HG03095 (cell line): ENCODE results near the gene FAM171A2.
"Not testable (repeated sequence)": the region's sequence is repeated elsewhere in the genome, so short reads cannot be mapped to it uniquely, and the experiment has no call there.

Experiments used
- ATAC-seq: cut with Tn5 transposase; IDR thresholded peaks from one replicate; pipeline ENCODE4 v1.9.1; 2021; ENCODE audit warnings: moderate library complexity; ENCODE audit not compliant: unreplicated experiment

FAM171A2 gene

DNA sequence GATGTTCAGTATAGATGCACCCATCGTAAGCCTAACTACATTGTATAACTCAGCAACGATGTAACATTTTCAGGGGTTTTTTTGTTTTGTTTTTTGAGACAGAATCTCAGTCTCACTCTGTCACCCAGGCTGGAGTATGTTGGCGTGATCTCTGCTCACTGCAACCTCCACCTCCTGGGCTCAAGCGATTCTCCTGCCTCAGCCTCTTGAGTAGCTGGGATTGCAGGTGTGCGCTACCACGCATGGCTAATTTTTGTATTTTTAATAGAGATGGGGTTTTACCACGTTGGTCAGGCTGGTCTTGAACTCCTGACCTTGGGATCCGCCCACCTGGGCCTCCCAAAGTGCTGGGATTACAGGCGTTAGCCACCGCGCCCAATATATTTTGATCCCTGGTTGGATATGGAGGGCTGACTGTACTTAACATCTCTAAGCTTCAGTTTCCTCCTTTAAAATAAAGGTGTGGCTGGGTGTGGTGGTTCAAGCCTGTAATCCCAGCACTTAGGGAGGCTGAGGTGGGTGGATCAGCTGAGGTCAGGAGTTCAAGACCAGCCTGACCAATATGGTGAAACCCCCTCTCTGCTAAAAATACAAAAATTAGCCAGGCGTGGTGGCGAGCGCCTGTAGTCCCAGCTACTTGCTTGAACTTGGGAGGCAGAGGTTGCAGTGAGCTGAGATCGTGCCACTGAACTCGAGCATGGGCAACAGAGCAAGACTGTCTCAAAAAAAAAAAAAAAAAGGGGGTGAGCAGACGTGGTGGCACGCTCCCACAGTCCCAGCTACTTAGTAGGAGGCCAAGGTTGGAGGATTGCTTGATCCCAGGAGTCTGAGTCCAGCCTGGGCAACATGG lies 16.2 kb downstream of the FAM171A2 start:
- not testable (repeated sequence) for ATAC-seq

DNA sequence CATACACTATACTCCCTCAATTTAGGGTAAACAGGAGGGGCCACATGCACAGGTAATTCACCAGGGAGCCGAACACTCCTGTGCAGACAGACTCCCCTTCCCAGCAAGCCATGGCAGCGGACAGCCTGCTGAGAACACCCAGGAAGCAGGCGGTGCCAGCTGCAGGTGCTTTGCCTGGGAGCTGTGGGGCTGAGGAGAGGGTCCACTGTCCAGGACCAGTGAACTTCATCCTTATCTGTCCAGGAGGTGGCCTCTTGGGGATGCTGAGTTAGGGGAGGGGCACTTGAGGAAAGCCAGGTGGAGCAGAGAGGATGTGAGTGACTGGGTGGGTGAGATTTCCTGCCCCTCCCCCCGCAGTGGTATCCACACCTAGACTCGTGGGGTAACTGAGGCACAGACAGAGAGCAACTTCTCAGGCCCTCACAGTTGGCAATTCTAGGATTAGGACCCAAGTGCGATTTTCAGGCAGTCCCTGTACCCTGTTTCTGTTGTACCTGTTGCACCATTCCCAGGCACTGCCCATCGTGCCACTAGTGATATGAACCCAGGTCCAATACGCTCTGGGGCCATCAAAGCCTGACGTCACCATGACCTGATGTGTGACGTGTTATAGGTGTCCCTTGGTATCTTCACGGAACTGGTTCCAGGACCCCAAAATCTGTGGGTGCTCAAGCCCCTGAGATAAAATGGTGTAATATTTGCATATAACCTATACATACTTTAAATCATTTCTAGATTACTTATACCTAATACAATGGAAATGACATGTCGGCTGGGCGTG lies 17.4 kb downstream of the FAM171A2 start:
- ATAC-seq, result no peak

DNA sequence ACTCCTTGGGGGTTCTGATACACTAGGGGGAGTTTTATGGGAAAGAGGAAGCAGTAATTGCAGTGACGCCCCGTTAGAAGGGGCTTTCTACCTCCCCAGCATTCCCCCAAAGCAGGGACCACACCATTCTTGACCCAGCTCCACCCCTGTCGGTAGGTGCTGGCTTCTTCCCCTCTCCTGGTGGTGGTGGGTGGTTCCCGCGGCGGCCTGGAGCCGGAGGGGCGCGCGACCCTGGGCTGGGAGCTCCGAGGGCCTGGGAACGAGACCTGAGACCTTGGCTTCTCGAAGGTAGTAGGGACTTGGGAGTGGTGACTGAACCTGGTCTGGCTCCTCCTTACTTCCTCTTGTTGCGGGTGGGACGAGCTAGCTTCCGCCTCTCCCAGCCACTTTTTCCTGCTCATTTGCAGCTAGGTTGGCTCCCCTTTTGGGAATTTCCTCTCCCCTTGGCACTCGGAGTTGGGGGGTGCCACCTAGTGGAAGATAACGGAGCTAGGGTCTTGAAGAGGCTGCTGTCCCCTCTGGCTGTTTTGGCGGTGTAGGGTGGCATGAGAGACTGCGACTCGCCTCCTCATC lies 18.1 kb downstream of the FAM171A2 start:
- peak; percentile 1 for ATAC-seq

DNA sequence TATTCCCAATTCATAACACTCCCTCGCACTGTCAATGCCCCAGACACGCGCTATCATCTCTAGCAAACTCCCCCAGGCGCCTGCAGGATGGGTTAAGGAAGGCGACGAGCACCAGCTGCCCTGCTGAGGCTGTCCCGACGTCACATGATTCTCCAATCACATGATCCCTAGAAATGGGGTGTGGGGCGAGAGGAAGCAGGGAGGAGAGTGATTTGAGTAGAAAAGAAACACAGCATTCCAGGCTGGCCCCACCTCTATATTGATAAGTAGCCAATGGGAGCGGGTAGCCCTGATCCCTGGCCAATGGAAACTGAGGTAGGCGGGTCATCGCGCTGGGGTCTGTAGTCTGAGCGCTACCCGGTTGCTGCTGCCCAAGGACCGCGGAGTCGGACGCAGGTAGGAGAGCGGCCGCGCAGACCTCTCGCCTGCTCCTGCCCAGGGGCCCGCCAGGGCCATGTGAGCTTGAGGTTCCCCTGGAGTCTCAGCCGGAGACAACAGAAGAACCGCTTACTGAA lies 18.7 kb downstream of the FAM171A2 start, which contains the start of gene GRN:
Gene GRN, plus strand, starts transcription at position 364 of the 515 bp plus-strand sequence. CDS start 3,863 bp downstream, outside the sequence.
- ATAC-seq, result peak; percentile 44

DNA sequence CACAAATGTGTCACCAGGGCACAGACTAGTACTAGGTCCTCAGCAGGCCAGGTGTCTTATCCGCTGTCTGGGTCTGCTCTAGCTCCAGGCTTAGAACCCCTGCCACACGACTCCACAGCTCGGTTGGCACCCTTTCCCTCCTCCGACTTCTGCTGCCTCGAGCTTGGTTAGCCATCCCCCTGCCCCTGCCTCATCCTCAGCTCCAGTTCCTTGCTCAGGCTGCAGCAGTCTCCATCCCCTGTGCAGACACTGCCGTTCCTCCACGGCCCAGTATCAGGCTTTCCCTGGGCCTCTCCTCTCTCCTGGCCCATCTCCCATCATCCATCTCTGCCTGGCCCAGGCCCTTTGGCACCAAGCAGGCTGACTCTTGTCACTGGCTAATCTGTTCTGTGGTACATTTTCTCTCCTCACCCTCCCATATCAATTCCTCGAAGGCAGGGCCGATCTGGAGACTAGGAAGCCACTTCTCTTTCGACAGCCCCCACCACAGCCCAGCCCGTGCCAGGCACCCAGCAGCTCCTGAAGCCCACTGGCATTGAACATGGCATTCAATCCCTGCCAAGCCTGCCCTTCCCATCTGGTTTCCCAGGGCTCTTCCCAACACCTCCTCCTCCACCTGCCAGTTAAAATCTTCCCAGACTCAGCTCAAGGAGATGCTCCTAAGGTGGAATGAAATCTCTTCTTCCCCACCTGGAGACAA lies 20.0 kb downstream of the FAM171A2 start:
- ATAC-seq, result no peak

DNA sequence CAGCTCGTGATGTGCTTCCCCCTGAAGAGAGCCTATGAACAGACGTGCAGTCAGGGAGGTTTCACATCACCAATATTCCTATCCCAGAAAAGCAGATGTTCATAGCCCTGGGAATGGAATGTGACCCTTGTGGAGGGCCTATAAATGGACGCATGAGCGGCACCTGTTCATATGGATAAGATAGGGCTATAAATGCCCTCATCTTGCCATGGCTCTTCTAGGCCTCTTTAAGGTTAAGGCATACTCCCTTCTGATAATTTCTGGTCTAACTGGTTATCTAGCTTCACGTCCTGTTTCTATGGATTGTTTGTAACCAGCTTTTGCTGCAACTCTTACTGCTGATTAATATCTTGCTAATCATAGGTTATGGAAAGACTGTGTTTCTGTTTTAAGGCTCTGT lies 23.1 kb downstream of the FAM171A2 start:
- ATAC-seq, result not testable (repeated sequence)

DNA sequence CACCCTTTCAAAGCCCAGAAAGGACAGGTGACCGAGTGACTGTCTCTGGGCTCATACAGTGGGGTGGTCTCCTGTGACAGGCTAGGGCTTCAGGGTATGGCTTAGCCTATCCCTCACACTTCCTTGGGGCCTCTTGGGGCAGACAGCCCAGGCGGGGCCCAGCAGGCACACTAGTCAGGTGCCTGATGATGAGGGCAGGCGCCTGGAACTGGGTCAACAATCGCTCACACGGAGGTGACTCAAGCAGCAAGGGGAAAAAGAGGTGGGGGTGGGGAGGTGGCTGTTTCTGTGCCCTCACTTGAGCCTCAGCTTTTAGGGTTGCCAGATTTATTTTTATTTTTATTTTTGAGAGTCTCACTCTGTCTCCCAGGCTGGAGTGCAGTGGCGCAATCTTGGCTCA lies 25.0 kb downstream of the FAM171A2 start:
- ATAC-seq, result no peak

DNA sequence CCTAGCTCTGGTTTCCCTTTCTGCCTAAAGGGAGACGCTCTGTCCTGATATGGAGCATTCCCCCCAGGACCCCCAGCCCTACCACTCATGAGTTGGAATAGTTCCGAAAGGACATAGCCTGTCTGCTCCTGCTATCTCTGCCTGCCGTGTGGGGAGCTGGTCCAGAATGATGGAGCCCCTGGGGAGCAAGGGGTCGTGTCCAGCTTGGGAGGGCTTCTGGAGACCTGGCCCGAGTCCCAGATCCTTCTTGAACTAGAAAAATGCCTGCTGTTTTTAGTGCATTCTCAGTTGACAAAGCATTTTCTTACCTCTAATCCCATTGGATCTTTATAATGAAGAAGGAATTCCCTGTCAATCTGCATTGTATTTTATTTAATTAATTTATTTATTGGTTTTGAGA lies 27.7 kb downstream of the FAM171A2 start:
- no peak for ATAC-seq

DNA sequence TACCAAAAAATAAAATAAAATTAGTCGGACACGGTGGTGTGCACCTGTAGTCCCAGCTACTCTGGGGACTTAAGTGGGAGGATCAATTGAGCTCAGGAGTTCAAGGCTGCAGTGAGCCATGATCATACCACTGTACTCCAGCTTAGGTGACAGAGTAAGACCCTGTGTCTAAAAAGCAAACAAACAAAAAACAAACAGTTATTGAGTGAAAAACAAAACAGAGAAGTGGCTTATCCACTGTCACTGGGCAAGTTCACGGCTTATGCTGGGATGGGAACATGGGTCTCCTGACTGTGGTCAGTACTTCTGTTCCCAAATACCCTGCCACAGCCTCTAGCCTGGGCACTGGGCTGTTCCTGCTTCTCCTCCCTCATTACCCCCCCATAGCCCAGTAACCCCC lies 28.1 kb downstream of the FAM171A2 start:
- ATAC-seq, result no peak

DNA sequence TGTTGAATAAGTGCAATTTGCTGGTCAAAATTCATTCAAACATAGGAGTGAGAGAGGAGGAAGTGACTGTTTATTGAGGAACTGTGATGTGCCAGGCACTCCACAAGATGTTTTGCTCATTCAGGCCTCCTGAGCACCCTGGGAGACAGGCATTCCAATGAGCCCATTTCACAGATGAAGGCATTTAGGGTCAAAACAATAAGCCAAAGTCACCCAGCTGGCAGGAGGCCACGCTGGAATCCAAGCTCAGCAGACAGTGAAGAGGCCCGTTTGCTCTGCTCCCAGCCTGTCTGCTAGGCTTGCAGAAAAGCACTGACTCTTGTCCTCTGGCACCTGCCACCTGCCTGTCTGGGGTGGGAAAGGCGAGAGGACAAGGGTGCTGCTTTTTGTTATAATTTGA lies 28.9 kb downstream of the FAM171A2 start:
- no peak for ATAC-seq

DNA sequence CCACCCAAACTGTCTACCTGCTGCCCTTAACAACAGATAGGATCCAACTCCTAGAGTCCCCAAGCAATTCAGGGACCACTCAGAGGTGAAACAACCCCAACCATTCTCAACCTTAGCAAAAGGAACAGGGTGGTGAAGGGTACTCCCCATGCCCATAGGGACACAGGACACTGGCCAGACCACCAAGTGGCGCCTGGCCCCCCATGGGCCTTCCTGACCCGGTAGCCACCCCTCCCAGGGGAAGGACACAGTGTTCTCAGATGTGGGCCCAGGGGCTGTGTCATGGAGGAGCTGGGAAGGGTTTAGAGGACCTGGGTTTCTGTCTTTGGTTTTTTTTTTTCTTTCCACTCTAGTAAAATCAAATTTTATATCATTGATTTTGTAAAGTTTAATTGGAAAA lies 29.3 kb downstream of the FAM171A2 start:
- no peak for ATAC-seq

DNA sequence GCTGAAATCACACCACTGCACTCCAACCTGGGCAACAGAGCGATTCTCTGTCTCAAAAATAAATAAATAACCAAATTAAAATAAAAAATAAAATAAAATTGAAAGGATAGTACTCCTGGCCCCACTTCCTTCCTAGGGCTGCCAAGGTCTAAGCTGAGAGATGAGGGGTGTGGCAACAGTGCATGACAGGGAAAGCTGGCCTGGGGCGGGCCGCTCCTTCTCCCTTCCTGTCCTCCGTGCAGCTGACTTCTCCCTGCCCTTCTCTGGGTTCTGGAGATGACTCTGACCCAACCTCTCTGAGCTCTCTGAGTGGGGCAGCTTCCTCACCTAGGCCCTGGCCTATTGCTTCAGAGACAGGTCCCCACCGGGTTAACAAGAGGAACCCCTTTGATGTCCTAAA lies 30.3 kb downstream of the FAM171A2 start:
- ATAC-seq, result no peak

DNA sequence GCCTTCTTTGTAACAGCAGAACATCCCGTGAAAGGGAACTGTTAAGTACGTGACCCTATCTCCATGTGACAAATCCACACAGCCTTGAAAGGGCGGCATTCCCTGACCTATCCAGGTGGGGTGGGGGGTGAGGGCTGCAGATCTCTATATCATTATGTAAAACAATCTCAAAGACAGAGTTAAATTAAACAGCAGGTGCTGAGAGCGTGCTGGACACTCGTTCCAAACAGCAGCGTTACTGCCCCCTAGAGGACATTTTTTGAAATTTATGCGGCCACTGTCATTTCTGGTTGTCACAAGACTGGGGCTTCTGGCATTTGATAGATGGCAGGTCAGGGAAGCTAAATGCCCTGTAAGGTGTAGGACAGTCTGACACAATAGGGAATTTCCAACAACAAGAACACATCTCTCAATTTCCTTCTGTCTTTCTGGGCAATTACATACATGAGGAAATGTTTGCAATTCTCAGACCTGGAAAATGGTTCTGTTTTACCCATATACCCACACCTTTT lies 32.3 kb downstream of the FAM171A2 start:
- no peak for ATAC-seq

DNA sequence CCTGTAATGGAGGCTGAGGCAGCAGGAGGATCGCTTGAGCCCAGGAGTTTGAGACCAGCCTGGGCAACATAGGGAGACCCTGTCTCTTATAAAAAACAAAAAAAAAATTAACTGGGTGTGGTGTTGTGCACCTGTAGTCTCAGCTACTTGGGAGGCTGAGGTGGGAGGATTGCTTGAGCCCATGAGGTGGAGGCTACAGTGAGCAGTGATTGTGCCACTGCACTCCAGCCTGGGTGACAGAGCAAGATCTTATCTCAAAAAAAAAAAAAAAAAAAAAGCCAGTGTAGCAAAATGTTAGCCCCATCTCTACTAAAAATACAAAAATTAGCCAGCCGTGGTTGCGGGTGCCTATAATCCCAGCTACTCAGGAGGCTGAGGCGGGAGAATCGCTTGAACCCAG lies 33.4 kb downstream of the FAM171A2 start:
- not testable (repeated sequence) for ATAC-seq

DNA sequence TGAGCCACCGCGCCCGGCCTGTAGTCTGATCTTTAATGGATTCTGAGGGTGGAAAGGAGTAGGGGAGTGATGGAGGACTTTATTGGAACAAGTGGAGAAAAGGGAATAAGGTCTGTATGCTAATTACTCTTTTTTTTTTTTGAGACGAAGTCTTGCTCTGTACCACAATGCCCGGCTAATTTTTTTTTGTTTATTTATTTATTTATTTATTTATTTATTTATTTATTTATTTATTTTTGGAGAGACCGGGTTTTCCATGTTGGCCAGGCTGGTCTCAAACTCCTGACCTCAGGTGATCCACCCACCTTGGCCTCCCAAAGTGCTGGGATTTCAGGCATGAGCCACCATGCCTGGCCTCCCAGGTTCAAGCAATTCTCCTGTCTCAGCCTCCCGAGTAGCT lies 34.1 kb downstream of the FAM171A2 start:
- not testable (repeated sequence) for ATAC-seq

DNA sequence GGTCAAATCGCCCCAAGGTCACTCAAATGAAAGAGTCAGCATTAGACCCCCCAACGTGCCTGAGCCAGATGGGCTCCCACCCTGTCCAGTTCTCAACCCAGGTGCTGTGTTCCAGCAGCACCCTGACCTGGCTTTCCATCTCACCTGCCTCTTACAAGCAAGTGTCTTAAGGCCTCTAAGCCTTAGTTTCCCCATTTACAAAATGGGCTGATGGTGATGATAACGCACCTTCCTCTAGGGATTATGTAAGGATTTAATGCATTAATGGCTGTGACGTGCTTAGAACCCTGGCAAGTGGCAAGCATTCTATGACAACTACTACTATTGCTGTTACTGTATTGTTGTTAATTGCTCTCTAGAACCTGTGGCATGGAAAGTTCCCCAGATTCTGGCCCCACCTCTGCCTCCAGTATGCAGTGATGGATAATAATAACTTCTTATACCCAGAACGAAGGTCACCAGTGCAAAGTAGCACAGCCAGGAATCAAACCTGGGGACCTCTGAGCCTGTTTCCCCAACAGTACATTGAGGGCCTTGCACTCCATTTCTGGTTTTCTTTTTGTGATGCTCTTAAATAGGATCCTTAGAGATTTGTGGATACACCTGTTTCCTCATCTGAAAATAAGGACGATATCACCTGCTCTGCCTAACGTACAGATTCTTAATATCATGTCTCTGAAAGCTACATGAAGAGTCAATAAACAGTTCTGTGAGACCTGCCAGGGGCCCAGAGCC lies 35.8 kb downstream of the FAM171A2 start:
- no peak for ATAC-seq

DNA sequence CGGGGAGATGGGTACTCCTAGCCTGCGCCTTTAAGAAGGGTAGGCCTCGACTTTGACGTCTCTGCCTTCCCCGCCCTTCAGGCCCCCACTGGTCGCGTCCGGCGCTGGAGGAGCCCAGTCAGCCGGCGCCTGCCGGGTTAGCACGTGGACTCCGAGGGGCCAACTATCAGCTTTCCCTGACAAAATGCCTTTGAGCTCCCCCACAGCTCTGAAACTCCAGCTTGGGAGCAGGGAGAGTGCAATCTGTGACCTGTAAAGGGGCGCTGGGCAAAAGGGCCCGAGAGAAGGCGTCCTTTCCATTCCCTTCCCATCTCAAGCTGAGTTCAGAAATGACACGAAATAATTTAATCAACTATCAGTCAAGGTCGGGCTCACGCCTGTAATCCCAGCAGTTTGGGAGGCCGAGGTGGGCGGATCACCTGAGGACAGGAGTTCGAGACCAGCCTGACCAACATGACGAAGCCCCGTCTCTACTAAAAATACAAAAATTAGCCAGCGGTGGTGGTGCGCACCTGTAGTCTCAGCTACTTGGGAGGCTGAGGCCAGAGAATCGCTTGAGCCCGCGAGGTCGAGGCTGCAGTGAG lies 36.7 kb downstream of the FAM171A2 start:
- peak; percentile 43 for ATAC-seq

DNA sequence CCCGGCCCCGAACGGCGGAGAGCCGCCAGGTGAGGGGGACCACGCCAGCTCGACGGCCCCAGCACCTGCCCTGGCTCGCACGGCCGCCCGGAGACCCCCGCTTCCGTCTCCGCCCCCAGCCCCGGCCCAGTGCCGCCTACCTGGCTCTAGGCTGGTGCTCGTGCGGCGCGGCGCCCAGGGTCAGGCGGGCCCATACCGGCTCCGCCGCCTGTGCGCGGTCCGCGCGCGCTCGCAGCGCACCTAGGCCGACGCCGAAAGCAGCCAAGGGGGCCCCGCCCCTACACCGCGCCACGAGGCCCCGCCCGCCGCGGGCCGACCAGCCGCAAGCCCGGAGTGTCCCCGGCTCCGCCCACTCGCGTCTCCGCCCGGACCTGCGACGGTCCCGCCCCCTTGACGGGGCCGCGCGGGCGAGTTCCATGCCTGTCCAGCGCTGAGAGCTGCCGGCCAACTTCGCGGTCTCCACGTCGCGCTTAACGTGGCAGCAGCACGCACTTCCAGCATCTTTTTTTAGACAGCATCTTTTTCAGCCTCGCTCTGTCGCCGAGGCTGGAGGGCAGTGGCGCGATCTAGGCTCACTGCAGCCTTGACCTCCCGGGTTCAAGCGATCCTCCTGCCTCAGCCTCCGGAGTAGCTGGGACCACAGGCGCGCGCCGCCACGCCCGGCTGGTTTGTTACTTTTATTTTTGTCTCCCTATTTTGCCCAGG lies 38.9 kb downstream of the FAM171A2 start, which contains the start of gene SLC25A39:
Gene SLC25A39, minus strand, starts transcription at position 253 of the 705 bp plus-strand sequence. CDS start 1,261 bp downstream, outside the sequence.
- ATAC-seq, result peak; percentile 40

DNA sequence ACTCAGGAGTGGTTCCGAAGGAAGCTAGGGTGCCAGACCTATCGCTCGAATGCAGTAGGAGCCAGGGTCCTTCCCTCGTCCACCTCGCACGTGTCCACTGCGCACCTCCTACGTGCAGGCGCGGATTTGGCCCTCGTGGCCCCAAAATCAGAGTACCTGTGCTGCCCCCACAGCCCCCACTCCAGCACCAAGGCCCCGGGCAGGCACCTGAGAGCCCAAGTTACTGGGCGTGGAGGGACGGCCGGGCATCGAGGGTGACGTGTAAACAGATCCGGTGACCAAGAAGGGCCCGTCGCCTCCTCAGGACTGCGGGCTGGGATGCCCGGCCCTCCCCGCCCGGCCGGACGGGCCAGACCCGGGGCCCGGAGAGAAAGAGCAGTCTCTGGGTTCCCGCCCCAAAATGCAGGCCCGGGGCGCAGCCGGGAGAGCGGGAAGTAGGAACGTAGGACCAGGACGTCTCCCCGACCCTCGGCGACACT lies 39.5 kb downstream of the FAM171A2 start:
- no peak for ATAC-seq
